WTC11 (cell line): ENCODE results near the gene RFTN1. TPM values are rescaled to one million over a fixed set of nuclear protein-coding genes. Genes with fewer than 3 reads are reported as not detected.
A peak's percentile ranks its signal among the peaks of the same experiment; 100 is the strongest.

ENCODE experiments used
- ATAC-seq: fragments of 200-7000 bp; cut with Tn5 transposase; 2 replicates; pipeline ENCODE4 v1.10.0; 2021; ENCODE audit warnings: mild to moderate bottlenecking, moderate library complexity
- CTCF ChIA-PET: fragments of 300-600 bp; sonication (Branson Sonifier 250); formaldehyde crosslinking; loops from one replicate; lab custom pipeline; 2021; ENCODE audit warnings: antibody characterized with exemption; lab: Charles Lee
- POLR2A ChIA-PET: fragments of 350-600 bp; sonication (Branson Sonifier 250); formaldehyde crosslinking; loops from one replicate; lab custom pipeline; 2021; ENCODE audit warnings: antibody characterized with exemption; lab: Charles Lee
- DNase-seq: peaks from one replicate; pipeline ENCODE4 v3.0.0; 2021; ENCODE audit warnings: low spot score
- H3K27ac Mint-ChIP-seq: 2 replicates; pipeline ENCODE4 v1.8.0; 2021; ENCODE audit warnings: mixed read lengths
- H3K27me3 Mint-ChIP-seq: 2 replicates; pipeline ENCODE4 v1.8.0; 2021; ENCODE audit warnings: low read depth, mild to moderate bottlenecking, moderate library complexity, mixed read lengths
- H3K36me3 Mint-ChIP-seq: 2 replicates; pipeline ENCODE4 v1.8.0; 2021; ENCODE audit warnings: mixed read lengths
- H3K4me1 Mint-ChIP-seq: 2 replicates; pipeline ENCODE4 v1.8.0; 2022; ENCODE audit warnings: mixed read lengths
- H3K4me3 Mint-ChIP-seq: 2 replicates; pipeline ENCODE4 v1.8.0; 2021; ENCODE audit warnings: mild to moderate bottlenecking, moderate library complexity, mixed read lengths
- H3K9me3 Mint-ChIP-seq: 2 replicates; pipeline ENCODE4 v1.8.0; 2021; ENCODE audit warnings: mixed read lengths
- AFF4 ChIP-seq: sonication (generic); formaldehyde crosslinking; IDR thresholded peaks from 2 replicates; pipeline ENCODE4 v1.8.1; 2023; ENCODE audit warnings: mild to moderate bottlenecking, missing genetic modification reagents, borderline replicate concordance
- ATF6 ChIP-seq: sonication (generic); formaldehyde crosslinking; IDR thresholded peaks from 2 replicates; pipeline ENCODE4 v1.8.1; 2023; ENCODE audit warnings: mild to moderate bottlenecking, missing genetic modification reagents
- CDX4 ChIP-seq: fragments of 250-450 bp; sonication (Bioruptor Pico); IDR thresholded peaks from 2 replicates; pipeline ENCODE4 v1.9.0; 2021; ENCODE audit warnings: moderate library complexity, mild to moderate bottlenecking, inconsistent platforms, borderline replicate concordance
- CTCF ChIP-seq: fragments of 200-600 bp; IDR thresholded peaks from 2 replicates; pipeline ENCODE4 v1.8.0; 2022; ENCODE audit warnings: antibody characterized with exemption
- EMX1 ChIP-seq: fragments of 250-450 bp; sonication (Bioruptor Pico); IDR thresholded peaks from 2 replicates; pipeline ENCODE4 v1.8.0; 2021; ENCODE audit warnings: mild to moderate bottlenecking
- ERG ChIP-seq: fragments of 250-450 bp; sonication (Bioruptor Pico); IDR thresholded peaks from 2 replicates; pipeline ENCODE4 v1.8.0; 2021; ENCODE audit warnings: mild to moderate bottlenecking
- GABPB1 ChIP-seq: sonication (generic); formaldehyde crosslinking; IDR thresholded peaks from 2 replicates; pipeline ENCODE4 v1.8.1; 2023; ENCODE audit warnings: mild to moderate bottlenecking, missing genetic modification reagents
- IRF2 ChIP-seq: sonication (generic); formaldehyde crosslinking; IDR thresholded peaks from 2 replicates; pipeline ENCODE4 v1.8.0; 2022; ENCODE audit warnings: low read depth, missing genetic modification reagents, borderline replicate concordance
- MAX ChIP-seq: sonication (generic); formaldehyde crosslinking; IDR thresholded peaks from 2 replicates; pipeline ENCODE4 v1.8.0; 2022; ENCODE audit warnings: mild to moderate bottlenecking, missing genetic modification reagents
- NR2C2 ChIP-seq: sonication (generic); formaldehyde crosslinking; IDR thresholded peaks from 2 replicates; pipeline ENCODE4 v1.8.0; 2022; ENCODE audit warnings: mild to moderate bottlenecking, missing genetic modification reagents
- SOX15 ChIP-seq: fragments of 250-450 bp; sonication (Bioruptor Pico); IDR thresholded peaks from 2 replicates; pipeline ENCODE4 v1.9.0; 2021; ENCODE audit warnings: mild to moderate bottlenecking
- TP53 ChIP-seq: sonication (generic); formaldehyde crosslinking; IDR thresholded peaks from 2 replicates; pipeline ENCODE4 v1.8.1; 2023; ENCODE audit warnings: mild to moderate bottlenecking, missing genetic modification reagents
- ZMAT4 ChIP-seq: fragments of 250-450 bp; sonication (Bioruptor Pico); IDR thresholded peaks from 2 replicates; pipeline ENCODE4 v1.9.0; 2021; ENCODE audit warnings: mild to moderate bottlenecking
- ZNF138 ChIP-seq: sonication (generic); formaldehyde crosslinking; conservative IDR thresholded peaks from 2 replicates; pipeline ENCODE4 v1.8.1; 2022; ENCODE audit warnings: mild to moderate bottlenecking, moderate library complexity, missing genetic modification reagents
- ZNF263 ChIP-seq: sonication (generic); formaldehyde crosslinking; IDR thresholded peaks from 2 replicates; pipeline ENCODE4 v1.8.1; 2022; ENCODE audit warnings: low read depth, mild to moderate bottlenecking, moderate library complexity, missing genetic modification reagents
- ZNF423 ChIP-seq: fragments of 250-450 bp; sonication (Bioruptor Pico); IDR thresholded peaks from 2 replicates; pipeline ENCODE4 v2.1.2; 2022; ENCODE audit warnings: mild to moderate bottlenecking, moderate library complexity
- ZNF532 ChIP-seq: fragments of 250-450 bp; sonication (Bioruptor Pico); IDR thresholded peaks from 2 replicates; pipeline ENCODE4 v1.9.0; 2021; ENCODE audit warnings: mild to moderate bottlenecking, borderline replicate concordance
- total RNA-seq: library from RNA; stranded (reverse); gene quantifications from 3 replicates; pipeline ENCODE4 v1.2.3, GENCODE V29; 2021

RFTN1 gene
- total RNA-seq, 1 experiment from 2014 or later: 3.8 TPM

- no peak for TF ChIP-seq ATF6 (CRISPR knock-in tag)
- no peak for TF ChIP-seq AFF4 (CRISPR knock-in tag)
- no peak for TF ChIP-seq ZMAT4 (CRISPR knock-in tag)
- TF ChIP-seq, all 79 proteins: peak for 0
Measured at GRCh38 chr3:16338999-16339398, 174.5 kb downstream of the RFTN1 start (continued).

GRCh38 chr3:16337856-16338540 is 175.5 kb downstream of the RFTN1 start:
- no peak for DNase-seq
- POLR2A ChIA-PET: no interaction called here
- ATAC-seq: no peak
- Mint-ChIP-seq H3K27me3 (no peaks in the 10 kb centered on the region; the same call in 1 of the 2 replicates), H3K36me3 (peaks cover 21% of the 10 kb centered on the region), H3K4me3 (no peak overlapping the region), H3K9me3 (peaks cover 14% of the 10 kb centered on the region), H3K27ac (no peak overlapping the region; the same call in 1 of the 2 replicates), H3K4me1 (no peaks in the 10 kb centered on the region)
- TF ChIP-seq ZNF423: no peak
- TF ChIP-seq TP53 (CRISPR knock-in tag): no peak
- TF ChIP-seq CTCF: no peak
- no peak for TF ChIP-seq EMX1 (CRISPR knock-in tag)
- TF ChIP-seq ZNF263 (CRISPR knock-in tag): no peak
- CTCF ChIA-PET: no interaction called here

- no peak for ATAC-seq
- no peak for DNase-seq
- no peak overlapping the region for H3K4me3 Mint-ChIP-seq
- peaks cover 24% of the 10 kb centered on the region for H3K9me3 Mint-ChIP-seq
- CTCF ChIA-PET: interaction anchor here (1.2 kb wide), 1 partner anchor 47 kb away, joined by 4 read pairs; no protein-coding TSS in a partner anchor
- peaks cover 4% of the 10 kb centered on the region for H3K4me1 Mint-ChIP-seq
- peak overlapping the region; percentile 29; the same call in 1 of the 2 replicates for H3K27ac Mint-ChIP-seq
- H3K27me3 Mint-ChIP-seq: no peaks in the 10 kb centered on the region; the same call in 1 of the 2 replicates
- H3K36me3 Mint-ChIP-seq: peaks cover 32% of the 10 kb centered on the region
- POLR2A ChIA-PET: interaction anchor here (0.7 to 1.1 kb wide), 3 partner anchors 17 to 72 kb away, joined by 3 to 4 read pairs (median 3); partner anchors contain the start of genes DPH3 and OXNAD1
- TF ChIP-seq ERG (CRISPR knock-in tag): no peak
- no peak for TF ChIP-seq NR2C2
- TF ChIP-seq ZNF532: no peak
- no peak for TF ChIP-seq CDX4
- no peak for TF ChIP-seq GABPB1 (CRISPR knock-in tag)
- TF ChIP-seq MAX (CRISPR knock-in tag): no peak
- no peak for TF ChIP-seq ZNF138 (CRISPR knock-in tag)
- TF ChIP-seq IRF2 (CRISPR knock-in tag): no peak
- TF ChIP-seq SOX15 (CRISPR knock-in tag): no peak
Measured at GRCh38 chr3:16336825-16337224, 176.7 kb downstream of the RFTN1 start.
